ELF-1 (cell line): Measurements from ENCODE around the gene PLCL1.

Experiments used
- DNase-seq: peaks from one replicate; pipeline ENCODE4 v3.0.0-alpha.2; 2016; ENCODE audit warnings: low read depth, low spot score

PLCL1 gene

DNA sequence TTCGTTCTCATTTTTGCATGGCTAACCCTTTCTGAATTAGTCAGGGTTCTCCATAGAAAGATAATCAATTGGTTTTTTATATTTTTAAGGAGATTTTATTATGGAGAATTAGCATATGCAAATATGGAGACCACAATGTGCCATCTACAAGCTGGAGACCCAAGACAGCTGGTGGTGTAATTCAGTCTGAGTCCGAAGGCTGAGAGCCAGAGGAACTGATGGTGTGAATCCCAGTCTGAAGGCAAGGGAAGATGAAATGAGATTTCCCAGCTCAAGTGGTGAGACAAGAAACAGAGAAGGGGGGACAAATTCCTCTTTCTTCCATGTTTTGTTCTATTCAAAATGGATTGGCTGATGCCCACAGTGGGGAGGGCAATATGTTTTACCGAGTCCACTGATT is 80.7 kb downstream of the PLCL1 start:
- DNase-seq, result no peak

DNA sequence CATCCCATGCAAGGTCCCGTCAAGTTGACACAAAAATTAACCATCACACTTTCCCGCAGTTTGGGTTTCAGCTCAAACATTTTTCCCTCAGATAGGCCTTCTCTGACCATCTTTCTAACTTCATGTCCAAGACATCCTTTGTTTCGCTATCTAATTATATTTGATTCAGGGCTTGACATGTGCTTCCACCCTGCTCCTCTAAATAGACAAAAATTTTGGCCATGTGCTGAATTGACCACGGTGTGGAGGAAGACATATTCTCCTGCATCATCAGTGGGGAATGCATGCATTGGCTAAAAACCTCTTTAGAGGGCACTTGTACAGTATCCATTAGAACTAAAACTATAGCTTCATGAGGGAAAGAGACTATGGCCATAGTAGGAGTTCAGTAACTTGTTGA is 81.2 kb downstream of the PLCL1 start:
- no peak for DNase-seq

DNA sequence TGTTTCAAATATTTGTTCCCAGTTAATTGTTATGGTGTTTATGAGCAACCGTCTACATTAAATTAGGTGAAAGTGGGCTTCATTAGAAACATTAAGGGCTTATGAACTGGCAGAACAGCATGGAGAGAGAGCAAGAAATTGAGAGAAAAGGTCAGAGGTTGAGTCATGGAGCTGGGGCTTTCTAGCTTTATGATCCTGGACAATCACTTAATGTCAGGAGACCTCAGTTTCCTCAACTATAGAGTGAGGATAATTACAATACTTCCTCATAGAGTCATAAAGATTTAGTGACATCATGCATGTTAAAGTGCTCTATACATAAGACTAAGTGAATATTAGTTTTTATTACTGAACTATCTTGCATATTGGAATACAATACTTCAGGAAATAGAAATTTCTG is 83.9 kb downstream of the PLCL1 start:
- DNase-seq, result no peak

DNA sequence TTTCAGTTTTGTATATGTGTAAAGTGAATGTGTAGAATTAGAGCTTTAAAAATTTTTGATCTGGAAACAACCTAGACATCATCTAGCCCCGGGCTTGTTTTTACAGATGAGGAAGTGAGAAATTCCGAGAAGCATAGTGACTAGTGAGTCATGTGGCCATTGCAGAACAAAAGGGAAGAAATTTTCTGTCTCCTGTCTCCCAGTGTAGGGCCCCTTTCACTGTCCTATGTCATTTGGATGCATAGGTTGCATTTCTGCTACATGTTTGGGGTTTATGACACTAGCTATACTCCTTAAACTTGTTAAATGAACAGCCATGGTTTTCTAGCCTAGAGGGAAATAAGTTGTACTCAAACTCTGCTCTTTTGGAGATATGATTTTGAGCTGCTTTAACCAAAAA is 84.6 kb downstream of the PLCL1 start:
- peak; percentile 34 for DNase-seq

DNA sequence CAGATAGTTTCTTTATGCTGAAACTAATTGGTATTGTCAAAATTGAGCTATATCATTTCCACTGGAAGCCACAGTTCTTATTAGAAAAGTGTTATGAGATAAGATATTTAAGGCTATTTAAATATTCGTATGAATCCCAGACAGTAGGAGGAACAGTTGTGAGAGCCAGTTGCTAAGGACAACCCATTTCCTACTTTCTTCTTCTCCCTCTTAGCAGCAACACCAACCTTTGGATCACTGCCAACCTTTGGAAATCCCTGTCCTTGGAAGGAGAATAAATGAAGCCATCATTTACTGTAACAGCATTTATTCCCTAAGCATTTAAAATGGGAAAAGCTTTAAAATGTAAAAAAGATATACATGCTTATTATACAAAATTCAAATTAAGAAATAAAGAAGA is 85.8 kb downstream of the PLCL1 start:
- no peak for DNase-seq

DNA sequence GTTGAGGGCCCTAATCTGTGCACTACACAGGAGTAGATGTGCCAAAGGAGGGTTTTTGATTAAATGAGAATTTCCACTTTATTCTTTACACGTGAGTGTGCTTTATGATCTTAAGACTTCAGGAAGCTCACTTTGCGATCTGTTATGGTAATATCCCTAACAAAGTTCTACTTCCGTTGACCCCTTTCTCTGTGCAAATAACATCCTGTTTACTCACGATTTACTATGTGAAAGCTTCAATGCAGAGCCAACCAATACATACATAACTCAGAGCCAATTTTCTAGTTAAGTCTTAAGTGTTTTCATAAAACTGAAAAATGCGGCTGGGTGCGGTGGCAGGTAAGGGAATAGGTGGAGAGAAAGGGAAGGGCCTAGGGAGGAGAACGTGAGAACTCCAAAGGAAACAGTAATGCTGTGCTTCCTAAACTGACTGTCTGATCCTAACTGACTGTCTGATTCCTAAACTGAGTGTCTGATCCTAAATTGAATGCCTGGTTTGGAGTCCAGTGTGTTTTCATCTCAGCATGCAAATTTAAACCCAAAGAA is 87.6 kb downstream of the PLCL1 start:
- DNase-seq, result no peak

DNA sequence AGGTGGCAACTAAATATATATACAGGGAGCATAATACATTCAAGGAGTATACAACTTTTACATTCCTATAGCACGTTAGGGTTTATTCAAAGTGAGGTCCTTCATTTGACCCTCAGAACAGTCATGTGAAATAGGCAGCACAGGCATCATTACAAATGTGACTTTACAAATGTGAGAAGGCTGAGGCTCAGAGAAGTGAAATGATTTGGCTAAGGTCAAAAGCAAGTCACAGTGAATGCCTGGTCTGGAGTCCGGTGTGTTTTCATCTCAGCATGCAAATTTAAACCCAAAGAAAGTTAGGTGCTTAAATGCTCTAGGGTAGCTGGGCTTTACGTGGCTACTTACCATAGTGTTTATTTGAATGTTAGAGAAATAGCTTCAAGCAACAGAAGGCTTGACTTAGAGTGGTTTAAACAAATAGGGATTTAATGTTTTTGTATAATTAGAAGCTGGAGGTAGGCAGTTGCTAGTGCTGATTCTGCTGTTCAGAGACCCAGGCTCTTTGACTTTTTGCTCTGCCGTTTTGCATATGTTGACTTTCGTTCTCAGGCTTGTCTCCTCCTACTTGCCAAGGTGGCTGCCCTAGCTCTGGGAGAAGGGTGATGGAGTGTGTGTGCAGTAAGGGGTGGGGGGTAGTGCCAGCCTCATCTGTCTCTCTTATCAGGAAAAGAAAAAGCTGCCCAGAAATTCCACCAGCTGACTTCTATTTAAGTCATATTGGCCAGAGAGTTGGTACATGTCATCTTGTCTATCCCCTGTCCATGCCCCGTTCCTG is 89.2 kb downstream of the PLCL1 start:
- peak; percentile 21 for DNase-seq

DNA sequence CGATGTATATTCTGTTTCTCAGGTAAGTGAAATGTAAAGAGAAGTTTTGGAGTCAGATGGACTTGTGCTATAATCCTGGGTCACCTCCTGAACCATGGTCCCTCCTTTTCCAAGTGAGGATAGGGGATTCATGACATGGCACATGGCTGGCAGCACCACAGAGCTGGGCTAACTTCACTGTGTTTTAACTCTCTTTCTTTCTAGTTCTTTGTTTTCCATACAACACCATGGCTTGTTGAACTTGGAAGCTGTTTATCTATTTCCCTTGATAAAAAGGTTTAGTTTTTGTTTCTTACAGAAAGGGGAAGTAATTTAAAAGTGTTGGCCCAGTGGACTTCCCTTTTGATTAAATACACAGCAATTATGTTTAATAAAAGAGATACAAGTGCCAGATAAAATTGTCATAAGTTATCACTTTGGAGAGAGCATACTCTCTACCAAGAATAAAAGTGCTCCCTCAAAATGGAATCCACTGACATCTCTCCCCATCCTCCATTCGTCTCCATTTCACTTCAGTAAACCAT is 90.4 kb downstream of the PLCL1 start:
- no peak for DNase-seq

DNA sequence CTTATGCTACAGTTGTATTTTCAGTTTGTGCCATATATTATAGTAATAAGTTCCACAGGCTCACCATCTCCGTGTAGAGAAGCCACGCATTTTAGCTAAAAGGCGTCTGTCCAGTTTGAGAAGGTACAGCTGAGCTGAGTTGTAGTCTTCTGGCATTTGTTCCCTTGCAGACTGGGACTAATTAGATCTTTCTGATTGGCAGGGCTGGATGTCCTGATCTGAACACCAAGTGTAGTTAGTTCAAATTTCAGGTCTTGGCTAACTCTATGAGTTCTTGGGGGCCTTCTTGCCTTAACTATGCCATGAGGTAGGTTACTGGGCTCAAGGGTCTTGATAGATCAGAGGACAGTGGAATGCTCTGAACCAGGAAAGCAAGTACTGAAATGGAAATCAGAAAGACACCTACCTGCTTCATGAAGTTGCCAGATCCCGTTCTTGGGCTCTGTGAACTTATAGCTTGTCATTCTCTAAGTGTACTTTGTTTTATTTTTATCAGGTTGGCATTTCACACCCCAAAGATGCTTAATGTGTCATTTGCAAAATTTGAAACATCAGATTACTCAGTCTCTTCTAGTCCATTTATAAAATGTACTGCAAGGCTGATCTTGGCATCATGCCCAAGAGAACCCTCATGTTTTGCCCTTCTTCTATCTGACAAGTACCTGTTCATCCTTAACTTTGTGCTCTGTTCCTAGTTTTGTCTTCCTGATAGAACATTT is 93.7 kb downstream of the PLCL1 start:
- DNase-seq, result no peak

DNA sequence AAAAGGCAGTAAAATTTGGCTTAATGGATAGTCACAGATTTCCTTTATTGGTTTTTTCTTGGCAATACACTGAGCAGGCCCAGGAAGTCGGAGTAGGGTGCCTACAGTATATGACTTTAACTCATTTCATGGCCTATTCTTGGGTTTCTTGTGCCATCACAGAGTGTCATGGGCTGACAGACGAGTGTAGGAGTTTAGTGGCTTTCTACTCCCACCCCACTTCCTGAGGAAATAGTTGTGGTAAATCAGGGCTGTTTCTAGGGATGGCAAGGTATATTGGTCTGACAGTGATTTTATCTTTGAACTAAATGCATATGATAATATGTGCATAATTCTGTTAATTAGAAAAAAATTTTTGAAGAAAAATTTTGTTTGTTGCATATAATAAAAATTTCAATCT is 100.1 kb downstream of the PLCL1 start:
- no peak for DNase-seq

DNA sequence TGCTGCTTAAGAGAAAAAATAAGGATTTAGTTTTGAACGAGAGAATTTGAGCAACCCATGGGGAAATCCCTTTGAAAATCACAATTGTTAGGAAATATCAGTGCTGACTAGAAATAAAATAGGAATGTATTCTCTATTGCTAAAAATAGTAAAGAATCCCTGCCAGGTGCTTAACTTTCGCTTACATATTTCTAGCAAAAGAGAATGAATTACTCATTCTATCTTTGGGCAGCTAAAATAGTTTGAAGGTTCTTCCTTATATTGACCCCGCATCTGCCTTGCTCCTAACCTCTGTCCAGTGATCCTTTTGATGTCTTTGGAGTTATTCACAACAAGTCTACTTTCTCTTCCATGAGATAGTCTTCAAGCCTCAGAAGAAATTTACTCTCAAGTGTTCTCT is 103.8 kb downstream of the PLCL1 start:
- no peak for DNase-seq

DNA sequence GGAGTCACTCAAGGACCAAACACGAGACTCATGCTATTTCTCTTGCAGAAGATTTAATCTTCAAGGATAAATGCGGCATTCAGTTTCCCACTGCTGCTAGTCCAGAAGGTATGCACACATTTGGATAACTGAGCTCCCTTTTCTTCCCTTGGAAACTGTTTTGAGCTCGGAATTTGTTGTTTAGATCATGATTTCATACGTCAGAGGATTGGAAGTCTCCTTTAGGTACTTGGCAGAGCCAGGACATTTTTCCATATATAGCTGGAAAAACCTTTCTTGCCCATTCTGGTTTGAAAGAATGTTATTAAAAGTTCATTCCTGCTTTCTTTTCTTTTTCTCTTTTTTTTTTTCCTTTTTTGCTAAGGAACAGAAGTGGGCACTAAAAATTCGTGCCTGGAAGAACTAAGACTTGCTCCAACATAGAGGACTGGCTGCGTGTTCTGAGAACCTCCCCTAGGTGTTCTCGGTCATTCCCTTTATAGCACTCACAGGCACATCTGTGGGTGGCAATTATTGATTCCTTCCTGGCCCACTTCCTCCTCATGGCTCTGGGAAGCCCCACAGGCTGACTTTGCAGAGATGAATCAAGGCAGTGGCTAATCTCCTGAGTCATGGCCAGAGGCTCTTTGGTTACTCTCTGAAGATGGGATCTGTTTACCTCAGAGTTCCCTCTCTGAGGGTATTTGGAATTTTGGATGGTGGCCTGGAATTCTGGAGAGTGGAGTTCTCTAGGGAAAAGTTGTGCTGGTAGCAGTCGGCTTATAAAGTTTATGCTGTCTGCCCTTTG is 104.8 kb downstream of the PLCL1 start:
- peak; percentile 58 for DNase-seq

DNA sequence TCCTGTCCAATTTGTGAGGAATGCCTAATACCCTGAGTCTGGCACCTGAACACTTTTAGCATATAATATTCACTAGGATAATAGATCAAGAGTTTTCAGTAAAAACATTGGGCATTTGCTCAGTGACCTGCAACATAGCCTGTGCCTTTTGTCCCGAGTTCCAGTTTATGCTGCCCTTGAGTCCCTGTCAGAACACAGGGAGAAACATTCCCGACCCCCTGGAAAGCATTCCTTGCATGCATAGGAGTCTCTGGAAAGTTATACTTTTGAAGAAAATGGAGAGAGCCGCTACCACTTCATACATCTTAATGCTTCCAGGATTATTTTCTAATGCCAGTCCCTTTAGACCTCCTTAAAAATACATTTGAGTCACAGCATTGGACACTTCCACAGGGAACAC is 107.3 kb downstream of the PLCL1 start:
- DNase-seq, result no peak

DNA sequence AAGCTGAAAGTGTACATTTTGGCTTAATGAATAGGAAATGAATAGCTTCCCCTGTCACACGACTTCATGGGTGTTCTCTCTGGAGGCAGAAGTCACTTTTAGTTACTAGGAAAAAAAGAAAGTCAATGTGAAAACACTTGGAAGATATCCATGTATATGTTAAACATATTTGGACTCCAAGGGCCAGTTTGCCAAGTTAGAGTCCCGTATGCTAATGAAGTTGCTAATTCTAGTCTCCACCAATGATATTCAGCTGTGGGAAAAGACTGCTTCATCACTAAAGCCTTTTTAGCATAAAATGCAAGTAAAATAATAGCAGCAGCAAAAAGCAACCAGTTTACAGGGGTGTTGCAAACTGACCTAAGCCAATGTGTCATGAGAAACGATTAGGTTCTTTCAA is 108.7 kb downstream of the PLCL1 start:
- DNase-seq, result no peak

DNA sequence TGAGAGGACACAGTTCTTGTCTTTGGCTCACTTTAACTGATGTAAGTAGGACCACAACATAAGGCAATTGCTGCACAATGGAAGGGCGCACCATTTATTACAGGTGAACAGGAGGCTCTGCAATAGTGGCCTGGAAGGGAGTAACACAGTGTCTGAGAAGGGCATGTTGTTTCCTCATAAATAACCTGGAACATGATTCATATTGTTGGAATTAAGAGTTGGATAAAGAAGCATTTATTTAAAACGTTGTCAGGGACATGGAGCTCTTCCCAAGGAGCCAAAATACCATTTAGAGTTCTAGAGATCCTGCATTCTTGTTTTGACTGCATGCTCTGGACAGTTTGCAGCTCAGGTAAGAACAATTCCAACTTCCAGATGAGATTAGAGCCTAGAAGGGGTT is 110.4 kb downstream of the PLCL1 start:
- no peak for DNase-seq

DNA sequence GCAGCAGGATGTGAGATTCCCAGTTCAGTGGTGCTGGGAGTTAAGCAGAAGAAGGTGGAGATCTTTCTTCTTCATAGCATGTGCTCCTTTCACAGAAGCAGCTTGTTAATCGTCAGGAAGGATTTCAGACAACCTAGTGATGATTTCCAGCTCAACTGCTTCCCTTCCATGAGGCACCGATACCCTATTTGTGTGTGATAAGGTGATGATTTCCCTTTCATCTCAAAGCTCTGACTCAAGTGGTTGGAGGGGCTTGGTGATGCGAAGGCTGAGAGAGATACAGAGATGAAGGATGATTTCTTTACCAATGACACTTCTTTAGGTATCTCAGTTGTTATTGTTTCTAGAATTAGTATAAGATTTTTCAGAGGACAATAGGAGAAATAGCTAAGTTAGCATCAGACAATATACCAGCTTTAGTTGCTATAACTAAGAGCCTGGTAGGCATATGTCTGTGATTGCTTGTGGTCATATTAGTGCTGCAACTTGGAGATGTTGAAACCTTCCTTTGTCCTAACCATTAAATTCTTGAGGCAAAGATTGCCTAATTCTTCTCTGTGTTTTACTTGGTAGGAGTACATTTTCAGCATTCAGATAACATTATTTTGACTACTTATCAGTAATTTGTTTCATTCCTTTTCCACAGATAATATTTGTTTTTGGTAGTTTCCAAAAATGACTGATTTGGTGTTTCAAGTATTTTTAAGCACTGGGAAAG is 111.3 kb downstream of the PLCL1 start:
- DNase-seq, result no peak

DNA sequence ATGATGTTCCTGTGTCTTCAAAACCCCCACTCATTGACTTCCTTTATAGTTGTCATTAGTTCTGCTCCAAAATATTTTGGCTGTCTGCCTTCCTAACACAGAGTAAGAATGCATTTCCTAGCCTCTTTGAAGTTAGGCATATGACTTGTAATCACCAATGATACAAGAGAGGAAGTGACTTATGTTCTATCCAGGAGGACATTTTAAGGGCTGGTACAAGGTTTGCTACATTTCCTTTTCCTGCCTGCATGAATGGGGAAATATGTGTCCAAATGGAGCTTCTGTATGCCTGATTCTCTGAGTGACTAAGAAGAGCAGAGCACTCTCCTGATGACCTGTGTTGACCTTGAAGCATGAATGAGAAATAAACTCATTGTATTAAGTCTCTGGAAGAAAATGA is 115.1 kb downstream of the PLCL1 start:
- DNase-seq, result no peak

DNA sequence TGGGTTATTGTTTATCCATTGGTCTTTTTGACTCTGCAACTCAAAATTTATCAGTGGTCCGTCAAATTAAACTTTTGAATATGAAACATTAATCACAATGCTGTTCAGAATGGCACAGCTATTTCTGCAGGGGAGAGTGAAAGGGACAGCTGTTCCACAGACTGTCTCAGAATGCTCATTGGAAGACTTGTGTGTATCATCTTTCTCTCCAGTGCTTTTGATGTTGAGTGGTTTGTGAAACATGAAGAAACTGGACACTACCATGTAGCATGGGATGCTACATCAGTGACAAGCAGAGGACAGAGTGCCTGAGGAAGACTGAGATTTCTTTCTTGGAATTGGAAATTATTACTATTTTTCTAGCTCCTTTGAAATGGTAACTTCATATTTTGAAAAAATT is 115.7 kb downstream of the PLCL1 start:
- no peak for DNase-seq

DNA sequence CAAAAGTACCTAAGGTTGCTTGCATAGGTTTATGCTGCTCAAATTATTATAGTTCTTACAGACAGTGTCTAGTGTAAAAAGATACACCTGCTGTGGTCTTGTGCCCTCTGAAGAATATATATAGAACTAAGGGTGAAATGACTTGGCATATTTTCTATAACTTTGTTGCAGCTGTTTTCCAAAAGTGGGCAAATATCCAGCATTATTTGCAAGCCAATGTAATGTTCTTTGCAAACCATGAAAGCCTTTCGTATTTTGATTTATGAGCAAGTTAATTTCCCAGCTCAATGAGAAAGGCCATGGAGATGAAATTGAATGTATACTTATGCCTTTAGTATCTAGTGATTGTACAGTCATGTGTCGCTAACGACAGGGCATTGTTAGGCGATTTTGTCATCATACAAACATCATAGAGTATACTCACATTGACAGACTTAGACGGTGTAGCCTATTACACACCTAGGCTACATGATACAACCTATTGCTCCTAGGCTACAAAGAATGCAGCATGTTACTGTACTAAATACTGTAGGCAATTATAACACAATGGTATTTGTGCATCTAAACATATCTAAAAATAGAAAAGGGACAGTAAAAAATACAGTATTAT is 116.3 kb downstream of the PLCL1 start:
- DNase-seq, result no peak

DNA sequence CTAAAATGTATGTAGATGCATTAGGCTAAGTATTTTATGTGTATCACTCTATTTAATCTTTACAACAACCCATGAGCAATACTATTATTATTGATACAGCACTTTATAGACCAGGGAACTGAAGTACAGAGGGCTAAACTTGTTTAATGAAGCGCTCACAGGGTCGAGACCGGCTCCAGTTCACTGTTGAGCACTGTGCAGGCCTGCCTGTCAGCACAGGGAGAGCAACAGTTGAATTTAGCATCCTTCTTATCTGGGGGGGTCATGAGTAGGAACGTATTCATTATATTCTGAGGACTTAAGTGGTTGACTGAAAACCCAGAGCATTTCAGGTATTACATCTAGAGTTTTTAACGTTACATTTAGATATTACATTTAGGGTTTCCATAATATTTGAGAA is 120.1 kb downstream of the PLCL1 start:
- no peak for DNase-seq

DNA sequence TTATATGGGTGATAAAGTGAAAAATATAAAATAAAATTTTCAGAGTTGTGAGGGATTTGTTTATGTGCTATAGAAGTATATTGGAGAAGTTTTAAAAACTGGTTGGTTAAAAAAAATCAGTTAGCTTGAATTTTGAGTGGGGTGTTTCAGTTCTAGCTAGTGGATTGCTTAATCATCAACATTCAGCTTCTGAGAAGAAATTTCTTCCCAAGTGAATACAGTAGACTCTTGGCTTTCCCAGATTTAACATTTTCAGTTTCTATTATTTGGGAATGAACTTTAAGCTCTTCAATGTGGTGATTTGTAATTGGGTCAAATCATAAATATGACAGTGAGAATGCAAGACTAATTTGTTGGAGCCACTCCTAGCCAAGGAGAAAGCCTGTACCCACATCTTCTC is 120.8 kb downstream of the PLCL1 start:
- no peak for DNase-seq
